Activated naive CD4-positive, alpha-beta T cell treated with anti-CD3 and anti-CD28 coated beads, Interleukin-2, amount 50 U/mL, for 24 hours (primary cell): ENCODE results near the gene FBXW11.
"Not testable (repeated sequence)": the region's sequence is repeated elsewhere in the genome, so short reads cannot be mapped to it uniquely, and the experiment has no call there.

ENCODE experiments used
- H3K27ac Mint-ChIP-seq: one replicate; pipeline ENCODE4 v1.8.0; 2021; ENCODE audit warnings: mild to moderate bottlenecking, mixed read lengths
- H3K27me3 Mint-ChIP-seq: one replicate; pipeline ENCODE4 v1.8.0; 2021; ENCODE audit warnings: mixed read lengths
- H3K36me3 Mint-ChIP-seq: one replicate; pipeline ENCODE4 v1.8.0; 2021; ENCODE audit warnings: mixed read lengths
- H3K4me1 Mint-ChIP-seq: one replicate; pipeline ENCODE4 v1.8.0; 2021; ENCODE audit warnings: mixed read lengths
- H3K4me3 Mint-ChIP-seq: one replicate; pipeline ENCODE4 v1.8.0; 2021; ENCODE audit warnings: mild to moderate bottlenecking, mixed read lengths
- H3K9me3 Mint-ChIP-seq: one replicate; pipeline ENCODE4 v1.8.0; 2021; ENCODE audit warnings: mixed read lengths

Gene FBXW11

DNA sequence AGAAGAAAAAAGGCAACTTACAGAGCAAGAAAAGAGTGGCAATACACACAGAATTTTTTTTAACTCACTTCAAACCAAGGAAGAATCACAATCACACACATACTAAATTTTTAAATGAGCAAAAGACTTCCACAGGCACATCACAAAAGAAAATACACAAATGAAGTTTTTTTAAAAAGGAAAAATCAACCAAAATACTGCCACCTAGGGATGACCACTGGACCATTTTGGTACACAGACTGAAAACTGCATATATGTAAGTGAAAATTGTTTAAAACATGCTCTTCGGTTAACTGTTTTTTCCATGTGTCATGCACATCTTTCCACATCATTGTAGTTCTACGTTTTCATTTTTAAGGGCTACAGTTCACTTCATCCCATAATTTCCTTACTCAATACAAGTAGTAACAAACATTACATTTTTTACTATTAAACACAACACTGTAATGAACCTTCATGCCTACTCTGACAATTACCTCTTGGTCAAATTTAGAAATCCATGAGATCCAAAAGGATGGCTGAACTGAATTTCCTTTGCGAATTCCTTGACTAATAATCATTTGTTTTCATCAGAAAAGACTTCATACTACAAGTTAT lies 79.0 kb downstream of the FBXW11 start:
- H3K4me3 Mint-ChIP-seq, result no peak overlapping the region
- H3K9me3 Mint-ChIP-seq, result no peaks in the 10 kb centered on the region
- peaks cover 73% of the 10 kb centered on the region for H3K4me1 Mint-ChIP-seq
- H3K36me3 Mint-ChIP-seq, result peaks cover 10% of the 10 kb centered on the region
- no peak overlapping the region for H3K27ac Mint-ChIP-seq
- no peaks in the 10 kb centered on the region for H3K27me3 Mint-ChIP-seq

DNA sequence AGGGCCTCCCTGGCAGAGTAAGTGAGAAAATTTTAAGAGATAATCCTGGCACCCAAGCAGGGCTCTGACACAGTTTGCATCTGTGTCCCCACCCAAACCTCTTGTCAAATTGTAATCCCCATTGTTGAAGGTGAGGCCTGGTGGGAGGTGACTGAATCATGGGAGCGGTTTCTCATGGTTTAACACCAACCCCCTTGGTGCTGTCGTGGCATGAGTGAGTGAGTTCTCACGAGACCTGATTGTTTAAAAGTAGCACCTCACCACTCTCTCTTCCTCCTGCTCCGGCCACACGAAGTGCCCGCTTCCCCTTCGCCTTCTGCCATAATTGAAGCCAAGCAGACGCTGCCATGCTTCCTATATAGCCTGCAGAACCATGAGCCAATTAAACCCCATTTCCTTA lies 80.1 kb downstream of the FBXW11 start:
- H3K27ac Mint-ChIP-seq, result no peak overlapping the region
- H3K9me3 Mint-ChIP-seq, result no peaks in the 10 kb centered on the region
- peaks cover 73% of the 10 kb centered on the region for H3K4me1 Mint-ChIP-seq
- no peaks in the 10 kb centered on the region for H3K27me3 Mint-ChIP-seq
- peaks cover 6% of the 10 kb centered on the region for H3K36me3 Mint-ChIP-seq
- no peak overlapping the region for H3K4me3 Mint-ChIP-seq

DNA sequence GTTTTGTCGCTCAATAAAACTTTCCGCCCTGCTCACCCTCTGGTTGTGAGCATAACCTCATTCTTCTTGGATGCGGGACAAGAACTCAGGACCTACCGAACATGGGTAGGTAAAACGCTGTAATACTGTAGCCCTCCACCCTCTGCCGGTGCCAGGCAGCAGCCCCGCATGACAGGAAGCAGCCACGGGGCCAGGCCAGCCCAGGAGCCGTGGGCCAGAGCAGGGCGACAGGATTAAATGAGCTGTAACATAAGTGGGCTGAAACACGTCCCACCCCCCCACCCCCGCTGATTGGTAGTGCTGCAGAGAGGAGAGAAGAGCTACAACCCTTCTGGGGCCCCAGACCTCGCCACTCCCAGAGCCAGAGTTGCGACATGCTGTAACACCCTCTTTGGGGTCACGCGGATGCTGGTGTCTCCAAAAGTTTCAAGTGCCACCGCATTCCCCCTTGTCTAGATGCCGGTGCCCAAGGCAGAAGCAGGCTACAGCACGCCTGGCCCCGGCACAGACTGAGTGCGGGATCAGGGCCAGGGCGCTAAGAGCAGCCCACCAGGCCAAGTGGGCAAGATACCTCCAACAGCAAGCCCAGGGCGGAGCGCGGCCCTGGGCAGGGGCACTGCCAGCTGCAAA lies 81.8 kb downstream of the FBXW11 start:
- Mint-ChIP-seq H3K27ac (no peak overlapping the region), H3K9me3 (no peaks in the 10 kb centered on the region), H3K36me3 (peaks cover 6% of the 10 kb centered on the region), H3K4me3 (no peak overlapping the region), H3K27me3 (no peaks in the 10 kb centered on the region), H3K4me1 (peaks cover 71% of the 10 kb centered on the region)

DNA sequence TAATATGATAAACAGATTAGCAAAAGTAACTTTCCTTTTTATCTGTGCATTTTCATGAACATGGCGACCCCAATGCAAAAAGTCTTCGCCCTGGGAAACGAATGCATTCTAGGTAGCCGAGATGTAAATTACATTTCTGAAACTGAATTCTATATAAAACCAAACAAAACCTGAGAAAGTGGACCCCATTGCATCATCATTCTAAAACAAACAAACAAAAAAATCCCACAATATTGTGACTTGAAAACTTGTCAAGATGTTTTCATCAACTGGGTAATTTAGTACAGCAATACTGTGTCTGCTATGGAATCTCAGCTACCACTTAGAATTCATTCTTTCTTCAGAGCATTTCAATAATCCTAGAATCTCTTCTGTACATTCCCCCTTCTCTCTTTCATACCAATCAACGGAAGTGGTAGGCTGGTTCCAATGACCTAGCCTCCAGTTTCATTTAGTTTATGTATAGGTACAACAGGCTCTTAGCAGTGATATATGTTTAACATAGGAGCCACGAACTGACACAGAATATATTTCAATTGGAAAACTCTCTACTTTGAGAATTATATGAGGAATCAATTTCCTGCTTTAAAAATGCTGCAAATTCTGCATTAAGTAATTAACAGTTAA lies 85.6 kb downstream of the FBXW11 start:
- peaks cover 76% of the 10 kb centered on the region for H3K4me1 Mint-ChIP-seq

DNA sequence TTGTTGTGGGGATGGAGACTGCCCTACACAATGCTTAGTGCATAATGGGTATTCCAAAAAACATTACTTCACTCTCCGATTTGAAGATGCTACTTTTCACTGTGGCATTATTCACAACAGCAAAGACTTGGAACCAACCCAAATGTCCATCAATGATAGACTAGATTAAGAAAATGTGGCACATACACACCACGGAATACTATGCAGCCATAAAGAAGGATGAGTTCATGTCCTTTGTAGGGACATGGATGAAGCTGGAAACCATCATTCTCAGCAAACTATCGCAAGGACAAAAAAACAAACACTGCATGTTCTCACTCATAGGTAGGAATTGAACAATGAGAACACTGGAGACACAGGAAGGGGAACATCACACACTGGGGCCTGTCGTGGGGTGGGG lies 90.7 kb downstream of the FBXW11 start:
- peaks cover 76% of the 10 kb centered on the region for H3K4me1 Mint-ChIP-seq
- H3K27ac Mint-ChIP-seq, H3K36me3 Mint-ChIP-seq, H3K4me3 Mint-ChIP-seq, H3K9me3 Mint-ChIP-seq, H3K27me3 Mint-ChIP-seq: not testable (repeated sequence)

More for the DNA sequence above, 85.6 kb downstream of the FBXW11 start:
- Mint-ChIP-seq H3K27me3 (no peaks in the 10 kb centered on the region), H3K36me3 (peaks cover 5% of the 10 kb centered on the region), H3K4me3 (no peak overlapping the region), H3K27ac (peak overlapping the region; percentile 82), H3K9me3 (no peaks in the 10 kb centered on the region)

DNA sequence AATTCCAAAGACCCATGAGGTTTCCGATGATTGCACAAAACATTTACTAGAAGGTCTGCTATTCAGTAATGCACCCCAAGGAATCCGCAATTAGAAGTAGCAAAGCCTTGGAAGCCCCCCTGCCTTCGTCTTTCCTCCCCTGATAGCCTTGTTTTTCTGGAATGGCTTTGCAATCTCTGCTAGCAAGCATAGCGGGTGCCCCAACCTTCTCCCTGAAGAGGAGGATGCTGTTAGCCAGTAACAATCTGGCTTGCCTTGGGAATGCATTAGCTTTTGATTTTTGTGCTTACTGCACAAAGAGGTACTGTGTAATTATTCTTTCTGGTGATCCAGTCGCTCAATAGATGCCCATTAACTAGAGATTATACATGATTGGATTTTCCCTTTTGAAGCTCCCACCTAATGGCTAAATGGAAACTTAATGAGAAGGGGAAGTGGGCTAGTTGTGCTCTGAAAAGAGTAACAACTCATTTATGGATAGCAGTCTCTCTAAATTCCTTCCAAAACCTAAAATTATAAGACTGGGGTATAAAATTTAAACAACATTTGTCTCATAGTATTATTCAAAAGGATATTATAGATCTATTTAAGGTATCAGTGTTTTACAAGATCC lies 91.6 kb downstream of the FBXW11 start:
- peaks cover 1% of the 10 kb centered on the region for H3K36me3 Mint-ChIP-seq
- H3K9me3 Mint-ChIP-seq, result no peaks in the 10 kb centered on the region
- peaks cover 70% of the 10 kb centered on the region for H3K4me1 Mint-ChIP-seq
- peak overlapping the region; percentile 79 for H3K27ac Mint-ChIP-seq
- no peaks in the 10 kb centered on the region for H3K27me3 Mint-ChIP-seq
- H3K4me3 Mint-ChIP-seq, result no peak overlapping the region

DNA sequence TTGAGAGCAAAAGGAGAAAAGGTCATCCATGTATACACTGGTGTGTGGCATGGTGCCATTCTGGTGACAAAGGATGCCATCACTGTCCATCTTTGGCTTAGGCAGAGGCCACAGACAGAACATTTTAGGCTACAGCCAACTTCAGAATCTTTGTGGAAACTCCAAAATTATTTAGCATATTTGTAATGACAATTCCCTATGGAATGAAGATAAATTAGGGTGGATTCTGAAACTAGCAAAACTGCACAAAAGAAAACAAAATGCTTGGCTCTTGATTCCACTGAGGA lies 92.5 kb downstream of the FBXW11 start:
- no peaks in the 10 kb centered on the region for H3K9me3 Mint-ChIP-seq
- peak overlapping the region; percentile 89 for H3K27ac Mint-ChIP-seq
- no peaks in the 10 kb centered on the region for H3K27me3 Mint-ChIP-seq
- H3K4me3 Mint-ChIP-seq, result no peak overlapping the region
- peaks cover 61% of the 10 kb centered on the region for H3K4me1 Mint-ChIP-seq
- H3K36me3 Mint-ChIP-seq, result peaks cover 1% of the 10 kb centered on the region

DNA sequence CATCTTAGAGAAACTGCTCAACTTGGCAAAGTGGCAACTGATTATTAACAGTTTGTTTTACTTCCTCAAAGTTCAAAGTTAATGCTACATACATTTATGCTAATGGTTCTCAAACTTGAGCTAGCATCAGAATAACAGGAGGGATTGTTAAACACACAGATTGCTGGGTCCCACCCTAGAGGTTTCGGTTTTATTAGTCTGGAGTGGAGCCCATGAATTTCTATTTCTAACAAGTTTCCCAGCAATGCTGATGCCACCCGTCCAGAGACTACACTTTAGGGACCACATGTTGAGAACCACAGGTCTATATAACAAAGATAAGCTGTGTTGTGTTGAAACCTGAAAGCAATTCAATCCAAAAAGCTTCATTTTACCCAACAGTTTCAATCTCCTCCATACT lies 95.3 kb downstream of the FBXW11 start:
- peaks cover 66% of the 10 kb centered on the region for H3K4me1 Mint-ChIP-seq
- no peaks in the 10 kb centered on the region for H3K9me3 Mint-ChIP-seq
- H3K36me3 Mint-ChIP-seq, result no peaks in the 10 kb centered on the region
- H3K27ac Mint-ChIP-seq, result no peak overlapping the region
- no peaks in the 10 kb centered on the region for H3K27me3 Mint-ChIP-seq
- H3K4me3 Mint-ChIP-seq, result no peak overlapping the region

DNA sequence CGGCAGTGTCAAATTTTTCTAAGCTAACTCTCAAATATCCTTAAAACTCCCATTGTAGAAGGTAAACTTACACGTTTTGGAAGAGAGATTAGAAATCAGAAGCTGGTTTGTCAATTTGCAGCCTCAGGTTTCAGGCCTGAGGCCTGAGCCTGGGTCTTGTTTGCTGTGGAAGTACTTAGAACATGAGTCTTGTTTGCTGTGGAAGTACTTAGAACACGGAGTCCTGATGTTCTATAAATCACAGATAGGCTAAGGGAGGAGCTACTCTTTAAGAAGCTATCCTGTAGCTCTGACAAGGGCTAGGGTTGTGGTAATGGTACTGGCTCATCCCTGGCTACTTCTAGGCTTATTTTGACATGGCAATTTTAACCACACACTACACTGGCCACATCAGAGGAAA lies 97.8 kb downstream of the FBXW11 start:
- H3K9me3 Mint-ChIP-seq, result no peaks in the 10 kb centered on the region
- H3K27me3 Mint-ChIP-seq, result no peaks in the 10 kb centered on the region
- H3K4me1 Mint-ChIP-seq, result peaks cover 66% of the 10 kb centered on the region
- peak overlapping the region; percentile 31 for H3K27ac Mint-ChIP-seq
- peaks cover 3% of the 10 kb centered on the region for H3K36me3 Mint-ChIP-seq
- H3K4me3 Mint-ChIP-seq, result no peak overlapping the region

DNA sequence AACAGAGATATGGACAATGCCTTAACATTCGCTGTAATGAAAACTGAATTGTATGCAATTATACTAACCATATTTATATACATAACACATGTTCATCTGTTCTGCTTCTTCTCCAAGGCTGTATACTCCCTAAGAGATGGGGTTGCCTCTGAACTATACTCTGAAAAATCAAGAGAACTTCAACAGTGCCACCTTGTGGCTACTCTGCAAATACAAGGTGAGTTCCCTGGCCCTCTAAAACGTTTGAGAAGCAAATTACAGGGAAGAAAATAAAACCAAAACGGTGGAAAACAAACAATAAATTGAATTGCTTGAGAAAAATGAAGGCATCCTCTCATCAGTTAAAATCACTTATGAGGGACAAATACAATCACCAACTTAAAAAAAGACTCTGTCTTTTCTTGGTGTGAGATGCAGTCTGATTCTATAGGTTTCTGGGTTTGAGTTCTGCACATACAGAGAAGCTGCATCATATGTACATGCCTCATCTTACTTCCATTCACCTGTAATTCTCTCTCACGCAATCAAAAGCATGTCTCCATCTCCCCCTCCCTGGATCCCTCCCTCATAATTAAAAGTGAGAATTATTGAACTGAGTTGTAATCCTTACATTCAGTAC lies 98.6 kb downstream of the FBXW11 start:
- Mint-ChIP-seq H3K9me3 (no peaks in the 10 kb centered on the region), H3K4me3 (peak overlapping the region; percentile 6), H3K36me3 (peaks cover 3% of the 10 kb centered on the region), H3K4me1 (peaks cover 62% of the 10 kb centered on the region), H3K27ac (peak overlapping the region; percentile 78), H3K27me3 (no peaks in the 10 kb centered on the region)

DNA sequence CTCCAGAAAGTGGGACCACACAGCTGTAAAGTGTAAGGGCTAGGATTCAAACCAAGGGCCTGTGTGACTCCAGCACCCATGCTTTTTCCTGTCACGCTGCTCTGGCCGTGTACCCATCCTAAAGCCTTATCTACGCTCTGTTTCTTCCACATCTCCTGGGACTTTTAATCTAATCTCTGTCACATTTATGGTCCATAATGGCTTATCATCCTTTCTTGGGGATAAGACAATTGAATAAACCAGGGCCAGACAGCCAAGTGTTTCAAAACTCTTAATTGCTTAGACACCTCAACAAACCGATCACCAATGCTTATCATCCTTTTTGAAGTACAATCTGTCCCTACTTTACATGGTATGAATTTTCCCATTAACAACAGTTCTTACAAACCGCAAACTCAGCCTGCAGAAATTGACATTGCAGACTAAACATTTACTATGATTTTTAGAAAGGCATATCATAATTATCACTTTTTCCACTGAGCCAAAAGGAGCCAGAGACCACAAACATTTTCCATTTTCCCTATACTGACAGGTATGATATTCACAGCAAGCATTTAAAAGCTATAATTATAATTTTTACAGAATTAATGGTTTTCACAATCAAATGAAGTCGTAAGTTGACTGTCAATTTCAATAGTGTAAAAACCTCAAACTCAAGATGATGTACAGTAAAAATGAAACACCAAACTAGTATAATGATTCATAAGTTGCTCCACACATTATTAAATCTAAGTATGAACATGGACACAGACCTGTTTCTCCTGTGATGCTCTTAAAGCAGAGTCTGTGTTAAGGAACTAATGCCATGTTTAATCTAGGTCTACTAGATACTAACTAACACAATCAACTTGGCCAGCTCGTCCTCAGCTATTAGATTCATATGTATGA lies 99.5 kb downstream of the FBXW11 start:
- H3K9me3 Mint-ChIP-seq, result no peaks in the 10 kb centered on the region
- no peaks in the 10 kb centered on the region for H3K27me3 Mint-ChIP-seq
- peak overlapping the region; percentile 78 for H3K4me3 Mint-ChIP-seq
- H3K4me1 Mint-ChIP-seq, result peaks cover 57% of the 10 kb centered on the region
- peak overlapping the region; percentile 100 for H3K27ac Mint-ChIP-seq
- H3K36me3 Mint-ChIP-seq, result peaks cover 5% of the 10 kb centered on the region

DNA sequence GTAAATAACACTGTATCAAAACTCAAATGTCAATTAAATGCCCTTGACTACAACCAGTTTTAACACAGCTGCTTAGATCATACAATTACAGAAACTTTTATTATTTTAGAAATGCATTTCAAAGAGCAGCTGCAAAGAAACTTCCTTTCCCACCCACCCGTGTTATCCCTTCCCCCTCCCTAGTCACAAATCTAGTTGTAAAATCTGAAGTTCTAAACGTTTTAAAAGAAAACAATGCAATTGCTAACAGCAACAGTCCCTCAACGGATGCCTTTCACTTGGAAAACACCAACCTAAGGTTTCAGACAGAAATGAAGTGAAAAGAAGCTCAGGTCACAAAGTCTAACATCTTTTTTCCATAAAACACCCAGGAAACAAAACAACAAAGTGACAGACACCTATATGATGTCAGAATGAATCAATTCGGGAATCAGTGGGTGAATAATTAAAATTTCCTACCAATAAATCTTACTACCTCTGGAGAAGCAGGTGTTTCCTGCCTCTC lies 100.3 kb downstream of the FBXW11 start:
- Mint-ChIP-seq H3K9me3 (no peaks in the 10 kb centered on the region), H3K36me3 (peaks cover 5% of the 10 kb centered on the region), H3K4me3 (peak overlapping the region; percentile 79), H3K27ac (peak overlapping the region; percentile 100), H3K4me1 (peaks cover 54% of the 10 kb centered on the region), H3K27me3 (no peaks in the 10 kb centered on the region)

DNA sequence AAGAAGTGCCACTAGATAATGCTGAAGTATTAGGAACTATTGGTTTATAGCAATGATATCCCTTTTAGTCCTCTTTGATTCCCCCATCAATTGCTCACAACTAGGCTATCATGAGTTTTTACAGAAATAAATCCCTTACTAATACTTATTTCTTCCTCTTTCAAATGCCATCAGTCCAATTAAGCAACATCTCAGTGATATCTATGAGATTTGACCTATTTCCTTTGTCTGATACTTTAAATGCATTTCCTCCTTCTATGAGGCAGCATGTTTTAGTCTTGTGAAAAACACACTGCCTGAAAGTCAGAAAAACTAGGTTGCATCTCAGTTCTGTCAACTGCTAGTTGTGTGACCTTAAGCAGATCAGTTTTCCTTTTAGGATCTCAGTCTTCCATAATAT lies 101.6 kb downstream of the FBXW11 start:
- Mint-ChIP-seq H3K4me1 (peaks cover 64% of the 10 kb centered on the region), H3K9me3 (no peaks in the 10 kb centered on the region), H3K27me3 (no peaks in the 10 kb centered on the region), H3K4me3 (no peak overlapping the region), H3K27ac (peak overlapping the region; percentile 100), H3K36me3 (peaks cover 7% of the 10 kb centered on the region)

DNA sequence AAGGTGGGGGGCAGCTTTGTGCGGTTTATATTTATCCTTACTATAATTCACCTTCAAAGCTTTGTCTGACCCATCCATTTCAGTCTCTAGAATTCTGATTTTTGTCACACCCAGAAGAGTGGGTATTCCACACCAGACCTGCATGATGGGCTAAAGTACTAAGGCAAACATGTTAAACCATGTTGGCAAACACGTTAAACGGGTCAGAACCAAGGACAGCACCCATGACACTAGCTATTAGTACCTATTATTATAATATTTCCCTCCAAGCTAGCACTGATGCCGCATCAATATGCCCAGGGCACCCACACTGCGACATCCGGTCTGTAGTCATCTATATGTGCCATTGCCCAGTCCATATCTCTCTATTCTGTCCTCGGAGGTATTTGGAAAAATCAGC lies 104.7 kb downstream of the FBXW11 start:
- H3K36me3 Mint-ChIP-seq, result peaks cover 18% of the 10 kb centered on the region
- no peaks in the 10 kb centered on the region for H3K27me3 Mint-ChIP-seq
- no peaks in the 10 kb centered on the region for H3K9me3 Mint-ChIP-seq
- no peak overlapping the region for H3K27ac Mint-ChIP-seq
- H3K4me3 Mint-ChIP-seq, result no peak overlapping the region
- peaks cover 68% of the 10 kb centered on the region for H3K4me1 Mint-ChIP-seq

DNA sequence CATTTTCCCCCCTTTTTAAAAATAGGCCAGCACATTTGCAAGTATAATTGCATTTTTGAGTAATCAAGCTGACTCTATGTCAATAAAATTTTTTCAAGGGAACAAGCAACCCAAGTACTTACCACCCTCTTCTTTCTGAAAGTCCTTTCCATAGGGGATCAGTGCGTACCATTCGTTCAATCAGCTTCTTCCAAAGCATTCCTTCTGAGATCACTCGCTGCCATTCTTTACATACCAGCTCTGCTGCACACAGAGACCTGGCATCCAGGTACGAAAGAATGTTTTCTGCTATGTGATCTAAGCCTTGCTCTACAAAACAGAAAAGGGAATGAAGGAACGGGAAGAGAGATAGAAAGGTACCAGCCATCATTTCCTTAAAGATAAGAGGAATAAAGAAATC lies 106.6 kb downstream of the FBXW11 start:
- Mint-ChIP-seq H3K9me3 (no peaks in the 10 kb centered on the region), H3K27me3 (no peaks in the 10 kb centered on the region), H3K4me3 (no peak overlapping the region), H3K36me3 (peaks cover 16% of the 10 kb centered on the region), H3K4me1 (peaks cover 53% of the 10 kb centered on the region), H3K27ac (no peak overlapping the region)
